Loucy (cell line): ENCODE measurements around the gene CLDN14.

Experiments
- H2AFZ ChIP-seq: fragments of 200-600 bp; sonication (generic); 2 replicates; pipeline ENCODE4 v1.6.0; 2016; ENCODE audit warnings: antibody characterized with exemption, mild to moderate bottlenecking, low read length, moderate library complexity
- H3F3A ChIP-seq: fragments of 200-600 bp; 2 replicates; pipeline ENCODE4 v1.6.0; 2016; ENCODE audit warnings: antibody characterized with exemption, low read depth, mild to moderate bottlenecking
- H3K27me3 ChIP-seq: fragments of 200-600 bp; sonication (generic); 2 replicates; pipeline ENCODE4 v1.6.1; 2014; ENCODE audit warnings: low read length, mild to moderate bottlenecking; ENCODE audit not compliant: insufficient read depth, poor library complexity, severe bottlenecking
- H3K36me3 ChIP-seq: fragments of 200-600 bp; sonication (generic); 2 replicates; pipeline ENCODE4 v1.6.1; 2016; ENCODE audit warnings: low read length; ENCODE audit not compliant: insufficient read depth
- H3K4me1 ChIP-seq: fragments of 200-600 bp; sonication (generic); 2 replicates; pipeline ENCODE4 v1.5.1; 2014; ENCODE audit warnings: low read length, mild to moderate bottlenecking; ENCODE audit not compliant: insufficient read depth, poor library complexity, severe bottlenecking
- H3K4me2 ChIP-seq: fragments of 200-600 bp; sonication (generic); 2 replicates; pipeline ENCODE4 v1.6.0; 2014; ENCODE audit warnings: antibody characterized with exemption, low read length, low read depth, mild to moderate bottlenecking; ENCODE audit not compliant: poor library complexity, severe bottlenecking
- H3K4me3 ChIP-seq: fragments of 200-600 bp; sonication (generic); 2 replicates; pipeline ENCODE4 v1.5.1; 2014; ENCODE audit warnings: low read length, mild to moderate bottlenecking, mixed read lengths; ENCODE audit not compliant: poor library complexity, severe bottlenecking
- H3K79me2 ChIP-seq: fragments of 200-600 bp; sonication (generic); 2 replicates; pipeline ENCODE4 v1.6.1; 2014; ENCODE audit warnings: low read length; ENCODE audit not compliant: insufficient read depth
- H3K9ac ChIP-seq: fragments of 200-600 bp; sonication (generic); 2 replicates; pipeline ENCODE4 v1.6.0; 2014; ENCODE audit warnings: mild to moderate bottlenecking, low read depth, low read length, moderate library complexity; ENCODE audit not compliant: poor library complexity, severe bottlenecking
- H3K9me2 ChIP-seq: fragments of 200-600 bp; sonication (generic); replicated peaks from 2 replicates; pipeline ENCODE4 v1.6.1; 2016; ENCODE audit warnings: low read depth, low read length, mixed read lengths
- H3K9me3 ChIP-seq: fragments of 200-600 bp; sonication (generic); 2 replicates; pipeline ENCODE4 v1.6.1; 2014; ENCODE audit warnings: mild to moderate bottlenecking, antibody characterized with exemption, low read length, low read depth; ENCODE audit not compliant: insufficient read depth
- H4K20me1 ChIP-seq: fragments of 200-600 bp; sonication (generic); 2 replicates; pipeline ENCODE4 v1.6.0; 2014; ENCODE audit warnings: antibody characterized with exemption, low read length, mild to moderate bottlenecking; ENCODE audit not compliant: insufficient read depth, poor library complexity, severe bottlenecking
- EZH2phosphoT487 ChIP-seq: fragments of 200-600 bp; IDR thresholded peaks from 2 replicates; pipeline ENCODE4 v1.6.1; 2018; ENCODE audit warnings: antibody characterized with exemption, mild to moderate bottlenecking, moderate library complexity, borderline replicate concordance
- TF ChIP-seq, protein P1 (sequence below): fragments of 200-600 bp; sonication (generic); conservative IDR thresholded peaks from 2 replicates; pipeline ENCODE4 v1.5.1; 2014; ENCODE audit warnings: mild to moderate bottlenecking, antibody characterized with exemption, low read length

The CLDN14 gene

GRCh38 chr21:36494557-36494956 lies 14.6 kb upstream of the CLDN14 start:
- Histone ChIP-seq H3K36me3 (no peaks in the 10 kb centered on the region), H3K4me1 (no peaks in the 10 kb centered on the region), H3K9me3 (no peaks in the 10 kb centered on the region), H3F3A (no peaks in the 10 kb centered on the region), H3K4me3 (no peak overlapping the region), H3K4me2 (no peak overlapping the region), H3K9me2 (no peaks in the 10 kb centered on the region), H3K79me2 (no peaks in the 10 kb centered on the region), H4K20me1 (no peaks in the 10 kb centered on the region), H3K9ac (no peak overlapping the region), H2AFZ (no peak overlapping the region), H3K27me3 (no peaks in the 10 kb centered on the region)
- no peak for TF ChIP-seq EZH2phosphoT487
- TF ChIP-seq, protein P1, sequence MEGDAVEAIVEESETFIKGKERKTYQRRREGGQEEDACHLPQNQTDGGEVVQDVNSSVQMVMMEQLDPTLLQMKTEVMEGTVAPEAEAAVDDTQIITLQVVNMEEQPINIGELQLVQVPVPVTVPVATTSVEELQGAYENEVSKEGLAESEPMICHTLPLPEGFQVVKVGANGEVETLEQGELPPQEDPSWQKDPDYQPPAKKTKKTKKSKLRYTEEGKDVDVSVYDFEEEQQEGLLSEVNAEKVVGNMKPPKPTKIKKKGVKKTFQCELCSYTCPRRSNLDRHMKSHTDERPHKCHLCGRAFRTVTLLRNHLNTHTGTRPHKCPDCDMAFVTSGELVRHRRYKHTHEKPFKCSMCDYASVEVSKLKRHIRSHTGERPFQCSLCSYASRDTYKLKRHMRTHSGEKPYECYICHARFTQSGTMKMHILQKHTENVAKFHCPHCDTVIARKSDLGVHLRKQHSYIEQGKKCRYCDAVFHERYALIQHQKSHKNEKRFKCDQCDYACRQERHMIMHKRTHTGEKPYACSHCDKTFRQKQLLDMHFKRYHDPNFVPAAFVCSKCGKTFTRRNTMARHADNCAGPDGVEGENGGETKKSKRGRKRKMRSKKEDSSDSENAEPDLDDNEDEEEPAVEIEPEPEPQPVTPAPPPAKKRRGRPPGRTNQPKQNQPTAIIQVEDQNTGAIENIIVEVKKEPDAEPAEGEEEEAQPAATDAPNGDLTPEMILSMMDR: no peak

DNA sequence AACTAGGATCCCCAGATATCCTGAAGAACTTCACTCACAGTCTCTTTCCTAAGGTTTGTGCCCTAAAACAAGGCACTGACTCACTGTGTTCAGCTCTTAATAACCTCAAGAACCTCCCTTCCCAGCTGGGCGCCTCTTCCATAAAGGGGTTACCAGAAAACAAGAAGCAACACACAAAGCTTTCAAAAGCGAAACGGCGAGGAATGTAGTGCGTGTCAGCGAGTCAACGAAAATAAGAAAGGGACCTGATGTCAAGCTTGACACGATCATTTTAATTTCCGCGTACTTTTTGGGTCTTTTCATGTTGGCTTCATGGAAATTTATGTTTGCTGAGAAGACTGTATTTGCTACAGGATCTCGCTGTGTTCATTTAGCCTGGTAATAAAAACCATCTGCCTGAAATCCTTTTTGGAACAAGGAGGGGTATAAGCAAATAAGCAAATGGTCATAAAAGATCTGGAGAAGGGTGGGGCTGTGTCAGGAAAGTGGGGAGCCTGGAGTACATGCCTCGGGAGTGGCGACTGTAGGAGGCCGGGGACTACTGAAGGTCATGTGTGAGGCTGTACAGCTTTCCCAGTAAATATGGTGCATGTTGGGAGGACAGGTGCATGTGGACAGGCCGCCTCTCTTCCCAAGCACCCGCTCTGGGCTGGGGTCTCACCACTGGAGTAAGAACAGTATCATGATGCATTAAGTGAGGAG lies 11.4 kb upstream of the CLDN14 start:
- H3K9me3 ChIP-seq: no peaks in the 10 kb centered on the region
- H3K9me2 ChIP-seq: no peaks in the 10 kb centered on the region
- H3K4me1 ChIP-seq: no peaks in the 10 kb centered on the region
- TF ChIP-seq, protein P1: no peak
- TF ChIP-seq EZH2phosphoT487: no peak
- H3F3A ChIP-seq: no peaks in the 10 kb centered on the region
- H3K9ac ChIP-seq: no peak overlapping the region
- no peak overlapping the region for H2AFZ ChIP-seq
- no peaks in the 10 kb centered on the region for H3K79me2 ChIP-seq
- H3K36me3 ChIP-seq: no peaks in the 10 kb centered on the region
- H3K4me3 ChIP-seq: no peak overlapping the region
- H3K4me2 ChIP-seq: no peak overlapping the region
- H3K27me3 ChIP-seq: no peaks in the 10 kb centered on the region
- H4K20me1 ChIP-seq: no peaks in the 10 kb centered on the region

GRCh38 chr21:36489776-36490165 lies 9.8 kb upstream of the CLDN14 start:
- Histone ChIP-seq H3K4me1 (no peaks in the 10 kb centered on the region), H3K9me2 (no peaks in the 10 kb centered on the region), H3K4me2 (no peak overlapping the region), H2AFZ (no peak overlapping the region), H3F3A (no peaks in the 10 kb centered on the region), H3K9me3 (no peaks in the 10 kb centered on the region), H3K27me3 (no peaks in the 10 kb centered on the region), H3K79me2 (no peaks in the 10 kb centered on the region), H3K9ac (no peak overlapping the region), H3K36me3 (no peaks in the 10 kb centered on the region), H4K20me1 (no peaks in the 10 kb centered on the region), H3K4me3 (no peak overlapping the region)
- TF ChIP-seq, protein P1: no peak
- no peak for TF ChIP-seq EZH2phosphoT487
